A172 (cell line): ENCODE measurements around the gene RASGEF1B. TPM values are rescaled to one million over a fixed set of nuclear protein-coding genes. Genes with fewer than 3 reads are reported as not detected.
"Not testable (repeated sequence)": the region's sequence is repeated elsewhere in the genome, so short reads cannot be mapped to it uniquely, and the experiment has no call there.

Experiments
- DNase-seq: peaks from one replicate; pipeline ENCODE4 v3.0.0-alpha.2; 2015; ENCODE audit warnings: low spot score
- total RNA-seq: library from RNA; depleted of rRNA; stranded (reverse); fragments of >200 nt; shearing (Covaris generic); gene quantifications from 2 replicates; pipeline ENCODE4 v1.2.3, GENCODE V29; 2014

Gene RASGEF1B
- total RNA-seq, 1 experiment from 2014 or later, result not detected

DNA sequence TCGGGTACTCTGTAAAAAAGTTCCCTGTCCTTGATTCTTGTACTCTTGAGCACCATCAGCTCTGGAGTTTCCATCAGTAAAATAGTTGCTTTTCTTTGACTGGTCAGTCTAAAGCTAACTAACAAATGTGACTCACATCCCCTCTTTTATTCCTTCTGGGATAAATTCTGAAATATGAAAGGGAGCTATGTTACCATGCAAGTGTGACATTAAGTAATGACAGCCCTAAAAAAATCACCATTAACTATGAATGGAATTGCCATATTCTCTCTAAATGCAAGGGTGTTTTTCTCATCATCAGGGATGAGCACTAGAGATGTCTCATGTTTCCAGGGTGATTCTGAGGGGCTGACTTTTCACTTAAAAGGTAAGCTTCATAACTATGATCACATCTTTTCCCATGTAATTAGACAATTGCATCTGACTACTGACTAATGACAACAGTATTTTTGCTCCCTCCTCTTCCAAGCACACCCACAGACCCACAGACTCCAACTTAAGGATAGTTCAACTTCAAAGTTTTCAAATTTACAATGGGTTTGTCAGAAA is 26.9 kb upstream of the RASGEF1B start:
- no peak for DNase-seq

DNA sequence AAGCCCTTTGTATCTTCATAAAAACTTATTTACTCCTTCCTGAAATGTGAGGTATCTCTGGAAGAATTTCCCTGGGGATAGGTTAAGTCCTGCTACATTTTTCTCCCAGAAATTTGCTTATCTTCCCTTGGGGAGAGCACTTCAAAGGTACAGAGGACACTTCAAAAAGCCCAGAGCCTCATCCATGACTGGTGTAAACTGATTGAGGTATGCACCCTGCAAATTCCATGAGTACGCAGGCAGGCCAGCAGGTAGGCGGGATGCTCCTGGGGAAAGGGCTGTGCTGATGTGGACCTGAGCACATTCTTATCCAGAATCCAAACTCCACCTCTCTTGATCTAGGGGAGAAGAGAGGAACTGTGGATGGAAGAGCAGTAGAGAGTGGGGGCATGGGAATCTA is 26.3 kb upstream of the RASGEF1B start:
- DNase-seq, result no peak

DNA sequence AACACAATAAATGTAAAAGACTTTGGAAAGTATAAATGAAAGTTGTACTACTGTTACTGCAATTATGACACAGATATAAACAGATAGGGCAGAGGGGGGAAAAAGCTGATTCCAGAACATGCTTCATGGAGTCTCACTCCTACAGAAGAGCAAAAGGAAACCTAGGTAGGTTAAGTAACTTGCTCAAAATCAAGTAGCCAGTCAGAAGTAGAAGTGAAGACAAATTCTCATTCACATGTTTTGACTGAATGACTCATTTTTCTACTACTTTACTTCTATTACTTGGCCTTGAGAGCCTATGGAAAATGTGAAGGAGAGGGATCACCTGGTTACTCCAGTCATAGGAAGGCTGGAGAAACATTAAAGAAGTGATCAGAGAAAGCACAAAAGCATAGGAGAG is 23.6 kb upstream of the RASGEF1B start:
- no peak for DNase-seq

DNA sequence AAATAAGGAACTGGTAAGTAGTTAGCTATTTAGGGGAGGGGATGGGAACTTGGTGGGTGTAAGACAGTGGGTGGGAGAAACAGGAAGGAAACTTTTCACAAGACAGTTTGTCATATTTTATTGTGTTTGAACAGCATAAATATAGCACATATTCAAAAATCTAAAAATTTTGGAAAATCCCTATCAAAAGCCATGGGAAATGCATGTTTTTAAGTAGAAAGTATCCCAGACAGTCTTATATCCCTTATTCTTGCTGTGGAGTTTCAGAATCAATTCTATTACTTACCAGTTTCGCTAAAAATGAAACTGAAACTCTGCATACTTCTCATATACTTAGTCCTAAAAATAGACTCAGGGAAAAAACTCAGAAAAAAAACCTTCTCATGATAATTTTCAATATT is 22.3 kb upstream of the RASGEF1B start:
- DNase-seq, result no peak

DNA sequence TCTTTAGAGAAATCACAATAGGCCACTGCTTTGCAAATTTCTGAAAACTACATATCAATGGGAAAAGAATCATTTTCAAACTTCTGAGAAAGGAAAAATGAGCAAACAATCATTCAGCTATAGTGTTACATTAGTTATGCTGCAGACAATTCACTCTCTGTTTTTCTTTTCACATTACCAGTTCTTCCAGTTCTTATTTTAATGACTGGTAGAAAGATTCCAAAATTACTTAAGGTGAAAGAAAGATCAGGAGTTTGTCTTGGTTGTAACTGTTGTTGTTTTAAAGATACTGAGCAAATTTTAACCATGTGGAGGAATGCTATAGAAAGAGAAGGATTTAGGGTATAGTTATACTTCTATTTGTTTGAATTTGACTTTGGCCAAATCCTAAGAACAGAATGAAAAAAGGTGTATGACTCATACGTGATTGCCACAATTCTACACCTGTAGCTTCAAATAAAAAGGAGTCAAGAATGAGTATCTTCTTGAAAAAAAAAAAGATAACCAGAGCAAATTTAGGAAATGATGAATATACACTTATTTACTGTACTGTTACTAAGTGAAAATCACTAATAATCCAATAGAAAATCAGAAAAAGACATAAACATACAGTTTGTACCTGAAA is 21.0 kb upstream of the RASGEF1B start:
- DNase-seq, result no peak

DNA sequence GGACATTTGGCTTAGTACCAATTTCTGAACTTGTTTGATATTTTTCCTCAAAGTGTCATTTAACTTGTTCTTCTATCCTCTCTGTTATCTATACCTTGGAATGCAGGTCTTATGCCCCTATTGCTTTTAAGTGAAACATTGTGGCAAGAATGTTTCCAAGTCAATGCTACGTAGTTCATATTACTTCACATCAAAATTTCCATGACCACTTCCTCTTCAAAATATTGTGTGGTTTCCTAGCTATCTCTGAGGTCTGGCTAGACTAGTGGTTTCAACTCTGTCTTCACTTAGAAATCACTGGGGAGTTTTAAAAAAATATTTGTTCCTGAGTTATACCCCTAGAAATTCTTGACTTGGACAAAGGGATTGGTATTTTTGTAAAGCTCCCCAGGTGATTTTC is 20.2 kb upstream of the RASGEF1B start:
- DNase-seq, result no peak

DNA sequence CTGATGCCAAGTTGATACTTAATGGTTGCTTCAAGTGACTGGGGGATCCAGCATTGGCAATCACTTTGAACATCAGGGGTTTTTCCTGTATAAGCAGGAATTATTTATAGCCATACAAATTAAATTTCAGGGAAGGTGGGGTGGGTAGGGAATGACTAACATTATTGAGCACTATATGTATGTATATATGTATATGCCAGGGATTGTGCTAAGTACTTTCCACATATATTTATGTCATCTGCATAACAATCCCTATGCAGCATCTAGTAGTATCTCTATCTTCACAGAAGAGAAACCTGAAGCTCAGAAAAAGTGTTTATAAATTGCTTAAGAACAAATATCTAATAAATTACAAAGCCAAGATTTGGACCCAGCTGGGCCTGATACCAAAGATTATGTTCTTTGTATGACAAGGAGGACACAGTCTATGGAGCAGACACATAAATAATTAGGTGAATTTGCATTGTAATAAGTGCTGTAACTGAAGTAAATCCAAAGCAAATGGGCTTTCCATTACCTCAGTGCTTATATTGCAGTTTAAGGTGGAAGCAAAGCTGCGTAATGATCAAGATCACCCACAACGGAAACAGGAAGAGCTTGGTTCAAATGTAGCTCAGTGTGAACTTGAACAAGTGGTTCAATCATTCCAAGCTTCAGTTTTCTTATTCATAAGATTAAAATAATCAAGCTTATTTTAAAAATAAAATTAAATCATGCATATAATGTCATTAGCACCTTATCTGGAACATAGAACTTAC is 18.9 kb upstream of the RASGEF1B start:
- DNase-seq, result no peak

DNA sequence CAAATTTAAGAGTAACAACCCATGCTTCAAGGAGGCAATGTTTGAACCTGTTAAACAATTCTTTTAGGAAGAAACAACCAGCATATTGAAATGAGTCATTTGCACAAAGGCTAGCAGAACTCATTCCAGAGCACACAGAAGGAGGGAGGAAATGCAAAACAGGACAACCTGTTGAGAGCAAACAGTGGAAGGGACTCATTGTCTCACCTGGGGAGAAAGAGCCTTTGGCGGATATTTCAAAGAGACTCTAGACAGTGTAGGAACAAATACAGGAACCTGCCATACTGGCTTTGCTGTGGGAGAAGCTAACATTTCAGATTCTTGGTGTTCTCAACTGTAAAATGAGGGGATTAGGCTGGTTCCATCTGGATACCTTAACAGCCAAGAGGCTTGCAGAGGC is 14.8 kb upstream of the RASGEF1B start:
- no peak for DNase-seq

DNA sequence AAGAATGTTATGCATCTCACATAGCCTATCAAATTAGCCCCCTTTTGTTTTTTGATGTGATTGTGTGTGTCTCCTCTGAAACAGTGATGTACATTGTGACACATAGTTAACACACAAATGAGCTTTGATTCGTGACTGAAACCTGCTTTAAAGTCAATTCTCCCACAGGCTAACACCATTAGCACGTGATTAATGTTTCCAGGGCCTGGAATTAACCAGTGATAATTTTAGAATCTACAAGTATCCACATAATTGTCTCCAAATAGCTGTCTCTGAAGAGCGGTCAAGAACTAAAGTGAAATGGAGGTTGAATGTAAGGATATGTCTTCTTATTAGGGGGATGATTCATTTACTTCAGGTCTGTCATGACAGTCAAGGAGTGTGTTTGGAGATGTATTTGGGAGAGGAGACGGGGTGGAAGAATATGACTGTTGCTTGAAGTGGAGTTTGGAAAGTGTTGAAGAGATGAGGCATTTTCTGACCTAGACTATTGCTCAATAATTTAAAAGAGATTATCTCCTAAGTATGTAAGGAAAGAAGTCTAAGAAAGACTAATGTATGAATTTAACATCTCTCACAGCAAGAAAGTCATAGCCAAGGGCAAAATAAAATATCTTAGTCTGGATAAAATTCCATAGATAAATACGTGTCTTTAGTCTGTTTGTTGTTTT is 13.7 kb upstream of the RASGEF1B start:
- DNase-seq, result no peak

DNA sequence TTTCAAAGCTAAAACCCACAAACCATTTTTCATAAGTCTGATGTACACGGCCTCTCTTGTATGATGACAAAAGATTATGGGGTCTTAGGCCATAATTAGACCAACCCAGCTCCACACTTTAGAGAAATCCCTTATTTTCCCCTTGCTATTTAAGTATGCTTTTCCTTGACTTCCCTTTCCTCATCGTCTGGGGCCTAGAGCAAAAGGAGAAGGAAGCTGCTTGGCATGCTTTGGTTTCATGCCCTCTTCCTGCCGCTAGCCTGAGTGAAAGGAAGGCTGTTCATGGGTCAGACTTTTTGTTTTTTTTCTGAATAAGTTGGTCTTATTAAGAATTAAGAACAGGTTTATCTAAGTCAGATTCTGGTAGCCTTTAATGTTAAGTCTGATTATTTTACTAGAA is 10.6 kb upstream of the RASGEF1B start:
- DNase-seq, result no peak

DNA sequence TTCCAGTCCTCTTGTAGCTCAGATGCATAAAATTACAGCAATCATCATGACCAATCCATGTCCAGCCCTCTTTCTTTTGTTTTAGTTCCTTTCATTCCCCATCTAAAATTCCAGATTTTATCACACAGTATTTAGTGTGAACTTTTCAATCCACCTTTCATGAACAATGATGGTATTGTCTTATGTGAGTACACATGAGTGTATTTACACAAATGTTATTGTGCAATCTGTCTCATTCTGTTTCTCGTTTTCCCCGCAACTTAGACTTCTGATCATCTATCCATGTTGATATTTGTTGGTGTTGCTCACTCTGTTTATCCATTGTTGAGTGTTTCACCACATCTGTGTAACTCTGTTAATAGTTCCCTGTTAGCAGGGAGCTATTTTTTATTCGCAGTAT is 9.4 kb upstream of the RASGEF1B start:
- DNase-seq, result no peak

DNA sequence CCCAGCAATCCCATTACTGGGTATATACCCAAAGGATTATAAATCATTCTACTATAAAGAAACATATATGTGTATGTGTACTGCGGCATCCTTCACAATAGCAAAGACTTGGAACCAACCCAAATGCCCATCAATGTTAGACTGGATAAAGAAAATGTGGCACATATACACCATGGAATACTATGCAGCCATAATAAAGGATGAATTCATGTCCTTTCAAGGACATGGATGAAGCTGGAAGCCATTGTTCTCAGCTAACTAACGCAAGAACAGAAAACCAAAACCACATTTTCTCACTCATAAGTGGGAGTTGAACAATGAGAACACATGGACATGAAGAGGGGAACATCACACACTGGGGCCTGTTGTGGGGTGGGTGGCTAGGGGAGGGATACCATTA is 7.9 kb upstream of the RASGEF1B start:
- DNase-seq, result not testable (repeated sequence)

DNA sequence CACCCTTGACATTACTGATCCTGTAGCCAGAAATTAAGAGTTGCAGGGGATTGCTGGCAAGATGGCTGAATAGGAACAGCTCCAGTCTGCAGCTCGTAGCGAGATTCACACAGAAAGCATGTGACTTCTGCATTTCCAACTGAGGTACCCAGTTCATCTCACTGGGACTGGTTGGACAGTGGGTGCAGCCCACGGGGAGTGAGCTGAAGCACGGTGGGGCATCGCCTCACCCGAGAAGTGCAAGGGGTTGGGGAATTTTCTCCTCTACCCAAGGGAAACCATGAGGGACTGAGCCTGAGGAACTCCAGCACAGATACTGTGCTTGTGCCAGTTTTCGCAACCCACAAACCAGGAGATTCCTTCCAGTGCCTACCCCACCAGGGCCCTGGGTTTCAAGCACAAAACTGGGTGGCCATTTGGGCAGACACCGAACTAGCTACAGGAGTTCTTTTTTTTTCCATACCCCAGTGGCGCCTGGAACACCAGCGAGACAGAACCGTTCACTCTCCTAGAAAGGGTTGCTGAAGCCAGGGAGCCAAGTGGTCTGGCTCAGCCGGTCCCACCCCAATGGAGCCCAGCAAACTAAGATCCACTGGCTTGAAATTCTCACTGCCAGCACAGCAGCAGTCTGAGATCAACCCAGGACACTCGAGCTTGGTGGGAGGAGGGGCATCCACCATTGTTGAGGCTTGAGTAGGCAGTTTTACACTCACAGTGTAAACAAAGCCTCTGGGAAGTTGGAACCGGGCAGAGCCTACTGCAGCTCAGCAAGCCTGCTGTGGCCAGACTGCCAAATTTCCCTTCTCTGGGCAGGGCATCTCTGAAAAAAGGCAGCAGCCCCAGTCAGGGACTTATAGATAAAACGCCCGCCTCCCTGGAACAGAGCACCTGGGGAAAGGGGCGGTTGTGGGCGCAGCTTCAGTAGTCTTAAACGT is 1.9 kb upstream of the RASGEF1B start:
- DNase-seq, result not testable (repeated sequence)

DNA sequence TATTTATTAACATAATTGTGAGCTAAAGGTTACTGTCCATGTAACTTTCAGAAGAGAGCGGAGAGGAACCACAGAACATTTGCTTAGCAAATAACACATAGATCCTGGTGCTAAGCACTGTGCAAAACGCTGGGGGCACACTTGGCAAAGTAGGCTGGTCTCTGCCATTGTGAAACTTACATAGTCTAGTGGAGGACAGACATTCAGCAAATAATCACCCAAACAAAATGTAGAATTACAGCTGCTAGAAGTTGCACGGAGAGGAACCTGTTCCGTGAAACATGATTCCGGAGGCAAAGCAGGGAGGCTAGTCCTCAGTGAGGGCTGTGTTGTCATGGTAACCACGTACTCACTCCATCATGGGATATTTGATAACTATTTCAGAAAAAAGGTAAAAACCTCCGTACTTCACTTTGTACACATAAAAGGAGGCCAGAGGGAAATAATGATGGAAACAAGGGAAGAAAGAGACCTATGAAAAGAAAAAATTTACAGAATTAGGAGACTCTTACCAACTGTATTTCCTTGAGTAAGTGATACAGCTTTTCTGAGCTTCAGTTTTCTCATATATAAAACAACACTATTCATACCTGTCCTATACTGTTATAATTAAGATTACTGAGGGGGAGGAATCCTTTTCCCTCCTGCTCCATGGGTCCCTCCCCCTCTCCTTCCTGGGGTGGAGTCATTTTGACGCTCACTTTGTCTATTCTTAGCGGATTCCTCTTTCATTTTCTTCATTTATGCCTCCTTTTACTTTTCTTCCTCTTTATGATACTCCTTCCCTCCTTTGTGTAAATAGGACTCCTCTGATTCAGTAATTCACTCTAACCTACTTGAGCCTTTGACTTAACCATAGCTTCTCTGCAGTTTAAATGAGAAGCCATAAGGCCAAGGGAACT is 825 bp upstream of the RASGEF1B start:
- no peak for DNase-seq

DNA sequence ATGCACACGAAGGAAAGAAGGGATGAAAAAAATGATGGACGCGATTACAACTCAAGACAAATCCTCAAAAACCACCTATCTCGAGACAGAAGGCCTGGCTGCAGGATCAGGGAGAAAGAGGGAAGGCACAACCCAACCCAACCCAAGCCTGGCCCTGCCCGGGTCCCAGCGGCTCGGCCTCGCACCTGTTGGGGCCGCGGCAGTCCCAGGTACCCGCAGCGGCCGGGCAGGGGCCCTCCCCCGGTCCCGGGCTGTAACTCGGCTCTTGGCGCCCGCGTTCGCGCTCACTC is 464 bp downstream of the RASGEF1B start:
- no peak for DNase-seq

DNA sequence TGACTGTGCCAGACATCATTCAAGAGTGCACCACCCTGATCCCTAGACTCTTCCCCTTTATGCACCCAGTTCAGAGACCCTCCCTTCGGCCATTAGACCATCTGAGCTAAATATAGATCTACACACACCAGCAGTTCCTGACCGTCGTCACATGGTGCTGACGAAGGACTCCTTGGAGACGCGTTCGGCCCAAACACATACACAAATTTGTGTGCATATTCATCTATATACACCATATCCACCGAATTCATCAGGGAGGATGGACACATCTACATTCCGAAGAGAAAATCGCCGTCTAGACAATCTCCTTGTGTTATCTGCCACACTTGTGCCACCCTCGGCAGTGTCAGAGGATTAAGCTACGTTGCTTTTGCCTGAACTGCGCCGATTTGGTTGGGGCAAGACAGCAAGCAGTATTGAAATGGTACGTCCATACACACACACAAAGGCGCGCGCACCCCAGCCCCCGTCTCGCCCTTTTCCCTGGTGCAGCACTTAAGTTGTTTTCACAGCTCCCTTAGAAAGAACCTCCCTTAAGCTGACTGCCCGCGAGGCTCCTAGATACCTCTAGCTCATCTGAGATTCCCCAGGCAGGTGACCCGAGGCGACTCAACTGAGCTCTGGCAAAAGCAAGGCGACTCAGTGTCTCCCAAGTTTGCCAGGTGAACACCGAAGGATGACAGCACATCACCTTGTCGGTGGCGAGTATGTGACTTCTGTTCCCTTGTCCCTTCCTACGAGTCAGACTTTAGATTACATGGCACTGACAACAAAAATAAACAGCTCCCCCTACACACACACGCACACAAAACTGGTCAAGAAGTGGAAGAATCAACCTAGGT is 1.0 kb downstream of the RASGEF1B start:
- DNase-seq, result no peak

DNA sequence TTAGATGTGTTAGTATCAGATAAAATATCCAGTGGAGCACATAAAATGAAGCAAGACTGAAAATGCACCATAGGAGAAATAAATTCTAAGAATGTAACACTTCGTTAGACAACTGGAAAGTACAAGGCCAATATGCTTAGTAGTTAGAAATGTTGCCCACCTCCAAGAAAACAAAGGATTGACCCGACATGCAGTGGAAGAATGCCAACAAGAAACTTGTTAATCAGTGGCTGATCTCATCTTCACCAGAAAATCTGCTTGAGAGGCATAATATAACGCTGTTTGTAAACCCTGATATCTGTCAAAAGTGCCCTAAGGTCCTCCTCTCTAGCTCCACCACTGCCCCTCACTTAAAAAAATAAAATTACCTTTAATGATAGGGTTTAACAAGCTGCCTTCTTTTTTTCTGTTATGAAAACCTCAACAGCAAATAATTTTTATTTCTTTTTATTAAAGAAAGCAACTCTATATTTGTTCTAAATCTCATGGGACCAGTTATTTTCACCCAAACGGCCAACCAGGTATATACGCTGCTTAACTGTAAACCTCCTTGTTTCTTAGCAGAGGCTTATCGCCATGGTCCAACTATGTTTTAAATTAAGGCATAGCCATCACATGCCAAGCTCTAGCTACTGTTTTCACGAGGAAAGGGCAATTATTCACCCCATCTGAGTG is 1.8 kb downstream of the RASGEF1B start:
- no peak for DNase-seq

DNA sequence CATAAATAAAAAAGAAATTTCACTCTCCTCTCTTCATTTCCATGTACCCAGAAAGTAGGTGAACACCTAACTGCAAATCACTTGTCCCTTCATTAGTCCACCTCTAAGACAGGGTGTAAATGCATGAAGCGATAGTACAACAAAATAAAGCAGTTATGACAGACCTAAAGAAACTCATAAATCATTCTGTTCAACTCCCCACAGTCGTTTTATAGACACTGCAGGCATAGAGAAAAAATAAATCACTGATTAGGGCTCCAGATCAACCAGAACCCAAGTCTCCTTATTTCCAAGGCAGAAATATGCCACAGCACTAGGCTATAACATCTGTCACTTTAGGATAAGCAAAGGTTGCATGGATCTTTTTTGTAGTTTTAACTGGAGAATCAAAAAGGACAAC is 3.0 kb downstream of the RASGEF1B start:
- no peak for DNase-seq

DNA sequence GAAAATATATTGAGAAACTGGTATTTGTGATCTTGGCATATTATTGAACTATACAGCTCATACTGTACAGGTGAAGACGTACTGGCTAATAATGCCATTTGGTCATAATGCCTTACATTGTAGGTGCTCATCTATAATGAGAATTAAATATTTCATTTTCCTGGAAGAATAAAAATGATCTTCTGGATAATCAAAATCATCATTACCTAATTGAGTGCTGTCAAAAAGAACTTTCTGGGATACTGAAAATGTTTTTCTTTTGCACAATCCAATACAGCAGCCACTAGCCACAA is 4.1 kb downstream of the RASGEF1B start:
- DNase-seq, result no peak
